HG02970 (cell line): ENCODE measurements around the gene ENTPD8.
"Not testable (repeated sequence)": the region's sequence is repeated elsewhere in the genome, so short reads cannot be mapped to it uniquely, and the experiment has no call there.

Source experiments
- ATAC-seq: cut with Tn5 transposase; IDR thresholded peaks from one replicate; pipeline ENCODE4 v1.9.1; 2021; ENCODE audit warnings: mild to moderate bottlenecking, moderate library complexity, moderate number of reproducible peaks; ENCODE audit not compliant: unreplicated experiment, low FRiP score

Gene ENTPD8

GRCh38 chr9:137416006-137416562, 25.1 kb downstream of the ENTPD8 start:
- no peak for ATAC-seq

- ATAC-seq, result no peak
Measured at GRCh38 chr9:137415451-137415850, 25.7 kb downstream of the ENTPD8 start.

- ATAC-seq, result no peak
Measured at GRCh38 chr9:137412431-137412830, 28.7 kb downstream of the ENTPD8 start.

GRCh38 chr9:137411645-137412380, 29.3 kb downstream of the ENTPD8 start:
- ATAC-seq, result no peak

GRCh38 chr9:137411260-137411644, 29.9 kb downstream of the ENTPD8 start:
- no peak for ATAC-seq

- ATAC-seq, result no peak
Measured at GRCh38 chr9:137410891-137411249, 30.3 kb downstream of the ENTPD8 start.

- not testable (repeated sequence) for ATAC-seq
Measured at GRCh38 chr9:137410236-137410890, 30.8 kb downstream of the ENTPD8 start.

GRCh38 chr9:137409515-137409914, 31.6 kb downstream of the ENTPD8 start:
- ATAC-seq, result no peak

GRCh38 chr9:137408651-137409405, 32.3 kb downstream of the ENTPD8 start:
- no peak for ATAC-seq

- no peak for ATAC-seq
Measured at GRCh38 chr9:137407590-137408300, 33.4 kb downstream of the ENTPD8 start.

GRCh38 chr9:137406876-137407589, 34.1 kb downstream of the ENTPD8 start:
- ATAC-seq, result no peak

GRCh38 chr9:137406085-137406760, 34.9 kb downstream of the ENTPD8 start:
- no peak for ATAC-seq

- no peak for ATAC-seq
Measured at GRCh38 chr9:137405677-137406081, 35.5 kb downstream of the ENTPD8 start.

GRCh38 chr9:137404961-137405567, 36.1 kb downstream of the ENTPD8 start:
- ATAC-seq, result no peak

GRCh38 chr9:137403269-137403668, 37.9 kb downstream of the ENTPD8 start:
- no peak for ATAC-seq

- ATAC-seq, result no peak
Measured at GRCh38 chr9:137402746-137403145, 38.4 kb downstream of the ENTPD8 start.

- ATAC-seq, result no peak
Measured at GRCh38 chr9:137398561-137399468, 42.3 kb downstream of the ENTPD8 start.
